ENCODE results near the gene GDF11.

The GDF11 gene

DNA sequence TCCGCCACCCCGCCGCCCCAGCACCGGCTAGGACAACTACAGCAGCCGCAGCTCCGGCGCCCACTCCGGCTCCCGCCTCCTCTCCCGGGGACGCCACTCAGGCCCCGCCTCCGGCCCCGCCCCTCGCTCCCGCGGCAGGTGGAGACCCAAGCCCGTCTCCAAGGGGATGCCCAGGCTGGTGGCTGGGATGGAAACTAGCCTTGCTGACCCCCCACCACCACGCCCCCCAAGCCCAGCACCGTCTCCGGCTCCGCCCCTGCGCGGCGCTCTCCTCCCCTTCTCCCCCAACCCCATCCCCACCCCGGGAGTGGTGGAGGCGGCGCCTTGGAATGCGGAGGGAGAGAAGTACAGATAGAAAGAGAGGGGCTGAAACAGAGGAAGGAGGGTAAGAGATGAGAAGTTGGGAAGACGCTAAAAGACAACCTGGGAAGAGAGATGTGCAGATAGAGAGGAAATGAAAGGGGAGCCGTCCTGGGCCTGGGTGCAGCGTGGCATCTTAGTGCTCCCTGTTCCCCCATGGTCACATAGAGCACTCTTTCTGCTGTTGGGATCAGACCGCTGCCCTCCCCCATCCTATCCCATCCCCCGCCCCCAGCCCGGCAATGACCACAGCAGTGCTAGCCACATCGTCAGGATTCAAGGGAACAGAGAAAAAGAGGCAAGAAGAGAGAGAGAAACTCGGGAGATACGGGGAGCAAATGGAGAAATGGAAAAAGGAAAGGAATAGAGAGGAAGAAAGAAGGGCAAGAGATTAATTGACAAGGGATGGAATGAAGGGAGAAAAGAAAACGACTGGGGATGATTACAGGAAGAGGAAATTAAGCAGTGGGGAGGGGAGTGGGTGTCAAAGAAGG is 34.9 kb upstream of the GDF11 start, which contains the start of gene ITGA7:
Gene ITGA7, minus strand, starts transcription at position 64 of the 854 bp plus-strand sequence. CDS start 222 bp downstream, outside the sequence.
- DNase-seq = peak; percentile 83

- DNase-seq = no peak
These were observed 34.2 kb upstream of the GDF11 start for GRCh38 chr12:55708695-55709233.

- no peak for DNase-seq
These were observed 31.0 kb upstream of the GDF11 start for GRCh38 chr12:55711786-55712553.

DNA sequence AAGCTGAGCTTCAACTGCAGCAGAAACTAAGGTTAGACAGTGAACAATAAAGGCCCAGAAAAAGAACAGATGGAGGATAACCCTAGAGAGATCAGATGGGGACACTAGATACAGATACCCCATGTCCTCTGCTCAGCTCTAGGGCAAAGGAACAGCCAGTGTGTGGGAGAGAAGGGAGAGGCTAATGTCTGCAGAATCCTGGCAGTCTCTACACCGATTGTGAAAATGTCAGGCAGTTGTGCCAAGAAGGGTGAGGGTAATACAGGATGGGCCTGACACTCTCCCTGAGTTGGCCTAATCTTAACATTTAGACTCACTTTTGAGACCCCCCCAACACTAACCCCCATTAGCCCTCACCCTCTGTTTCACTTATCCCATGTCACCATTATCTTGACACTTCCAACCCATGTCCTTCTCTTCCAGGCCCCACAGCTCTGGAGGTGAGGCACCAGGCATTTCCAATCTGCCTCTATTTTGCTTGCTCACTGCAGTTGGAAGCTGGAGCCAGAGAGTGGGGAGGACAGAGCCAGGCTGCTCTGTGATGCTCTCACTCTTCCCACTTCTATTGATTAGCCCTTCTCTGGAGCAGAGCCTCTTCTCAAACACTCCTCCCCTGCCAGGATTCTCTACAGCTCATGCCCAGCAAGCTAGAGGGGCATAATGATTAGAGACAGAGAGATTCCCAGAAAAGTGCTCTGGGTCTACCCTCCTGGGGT is 30.1 kb upstream of the GDF11 start:
- no peak for DNase-seq

DNA sequence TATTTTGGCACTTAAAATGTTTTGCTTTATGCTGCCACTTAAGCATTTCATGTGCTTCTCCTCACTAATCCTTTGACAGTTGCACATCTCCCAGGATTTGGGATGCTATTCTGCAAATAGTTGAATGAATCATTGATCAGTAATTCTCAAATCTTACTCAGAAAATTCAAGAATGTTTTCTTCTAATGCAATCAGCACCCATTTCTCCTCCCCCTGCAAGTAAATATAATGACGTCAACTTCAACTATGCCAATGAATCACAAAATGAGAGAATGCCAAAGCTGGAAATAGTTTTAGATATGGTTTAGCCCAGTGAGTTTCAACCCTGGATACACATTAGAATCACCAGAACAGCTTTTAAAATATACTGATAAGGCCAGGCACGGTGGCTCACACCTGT is 29.2 kb upstream of the GDF11 start:
- DNase-seq = no peak

- no peak for DNase-seq
These were observed 27.7 kb upstream of the GDF11 start for GRCh38 chr12:55715169-55715764.

GRCh38 chr12:55715833-55716581 is 26.9 kb upstream of the GDF11 start, which contains the start of gene BLOC1S1:
TSS of gene BLOC1S1 (plus strand) at chr12:55716046. CDS start at chr12:55716052, 6 bp downstream.
- peak; percentile 97 for DNase-seq

GRCh38 chr12:55716582-55716957 is 26.4 kb upstream of the GDF11 start:
- DNase-seq = no peak

DNA sequence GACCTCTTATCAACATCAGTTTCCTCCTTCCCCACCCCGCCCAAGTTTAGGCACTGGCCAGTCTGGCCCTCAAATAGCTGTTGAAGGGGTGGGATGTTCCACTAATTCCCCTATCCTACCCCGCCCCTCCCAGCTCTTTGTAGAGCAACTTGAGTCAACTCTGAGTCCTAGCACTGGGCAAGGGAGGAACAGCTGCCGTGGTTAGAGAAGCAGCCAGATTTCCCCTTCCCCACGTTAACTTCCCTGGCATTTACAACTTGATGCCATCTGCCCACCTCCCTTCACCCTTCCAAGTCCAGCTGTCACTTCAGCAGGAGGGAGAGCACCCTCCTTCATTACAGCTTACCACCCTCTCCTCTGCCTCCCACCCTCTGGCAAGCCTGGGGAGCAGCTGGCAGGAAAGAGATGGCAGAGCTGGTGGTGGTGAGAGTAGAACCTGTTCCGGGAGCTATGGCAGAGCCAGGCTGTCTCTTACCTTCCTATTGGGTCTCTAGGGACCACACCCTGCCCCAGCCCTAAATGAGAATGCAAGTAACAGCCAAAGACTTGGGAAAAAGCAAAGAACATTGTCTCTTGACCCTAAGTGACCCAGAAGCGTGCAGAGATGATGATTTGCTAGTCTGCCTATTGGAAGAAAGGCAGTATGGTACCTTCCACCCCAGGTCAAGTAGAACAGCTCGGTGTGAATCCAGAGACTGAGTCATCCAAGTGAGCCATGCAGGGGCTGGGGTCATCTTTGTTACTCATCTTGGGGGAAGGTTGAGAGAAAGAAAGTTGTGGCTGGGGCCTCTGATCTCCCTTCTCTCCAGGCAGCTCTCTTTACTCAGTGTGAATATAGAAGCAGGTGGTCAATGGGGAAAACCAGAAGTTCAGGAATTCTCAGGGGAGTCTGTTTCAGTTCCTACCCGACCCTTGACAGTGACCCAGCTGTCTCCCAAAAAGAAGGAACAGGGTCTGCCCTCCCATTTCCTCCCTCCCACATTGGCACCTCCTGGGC is 25.6 kb upstream of the GDF11 start:
- no peak for DNase-seq

DNA sequence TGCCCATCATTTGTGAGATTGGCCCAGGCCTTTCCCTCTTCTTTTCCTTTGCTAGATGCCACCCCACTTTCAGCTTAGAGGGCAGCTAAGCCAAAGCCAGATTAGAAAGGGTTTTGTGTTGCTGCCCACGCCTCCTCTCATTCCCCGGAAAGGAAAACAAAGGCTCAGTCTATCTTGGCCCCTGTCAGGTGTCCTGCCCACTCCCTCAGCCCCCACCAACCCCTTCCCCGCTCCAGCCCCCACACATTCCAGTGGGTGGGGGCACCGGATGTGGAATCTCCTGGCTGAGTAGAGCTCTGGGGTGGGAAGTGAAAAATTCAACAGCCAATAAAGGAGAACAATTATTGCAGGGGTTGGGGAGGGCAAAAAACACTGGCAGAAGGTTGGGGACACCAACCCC is 24.9 kb upstream of the GDF11 start:
- DNase-seq = no peak

DNA sequence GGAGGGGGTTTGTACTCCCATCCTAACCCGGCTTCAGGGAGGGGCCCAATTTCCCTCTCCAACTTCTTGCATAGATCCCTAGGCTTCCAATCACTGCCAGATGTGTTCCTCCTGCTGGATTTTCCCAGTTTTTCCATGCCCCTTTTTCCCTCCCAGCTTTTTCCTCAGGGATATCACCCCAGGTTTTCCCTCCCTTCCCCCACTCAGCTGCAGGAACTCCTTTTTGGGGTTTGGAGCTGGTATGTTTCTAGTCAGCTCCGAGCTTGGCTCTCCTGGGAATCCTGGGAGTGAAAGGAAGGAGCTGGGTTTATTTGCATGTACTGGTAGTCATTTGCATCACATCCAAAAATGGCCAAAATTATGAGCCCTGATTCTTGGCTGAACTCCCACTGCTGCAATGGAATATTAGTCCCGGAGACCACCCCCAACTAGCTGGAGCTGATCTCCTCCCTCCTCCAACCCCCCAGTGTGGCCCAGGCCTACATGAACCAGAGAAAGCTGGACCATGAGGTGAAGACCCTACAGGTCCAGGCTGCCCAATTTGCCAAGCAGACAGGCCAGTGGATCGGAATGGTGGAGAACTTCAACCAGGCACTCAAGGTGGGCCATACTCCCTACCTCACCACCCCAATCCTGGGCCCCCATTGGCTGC is 24.2 kb upstream of the GDF11 start:
- DNase-seq = no peak

DNA sequence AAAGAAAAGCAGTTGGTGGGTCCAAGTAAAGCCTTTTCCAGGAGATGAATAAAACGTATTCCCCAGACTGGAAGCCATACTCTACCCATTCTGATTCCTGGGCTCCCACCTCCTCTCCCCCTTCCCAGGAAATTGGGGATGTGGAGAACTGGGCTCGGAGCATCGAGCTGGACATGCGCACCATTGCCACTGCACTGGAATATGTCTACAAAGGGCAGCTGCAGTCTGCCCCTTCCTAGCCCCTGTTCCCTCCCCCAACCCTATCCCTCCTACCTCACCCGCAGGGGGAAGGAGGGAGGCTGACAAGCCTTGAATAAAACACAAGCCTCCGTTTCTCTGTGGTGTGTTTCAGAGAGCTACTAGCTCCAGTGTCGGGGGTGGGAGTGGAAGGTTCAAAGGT is 23.6 kb upstream of the GDF11 start:
- no peak for DNase-seq

DNA sequence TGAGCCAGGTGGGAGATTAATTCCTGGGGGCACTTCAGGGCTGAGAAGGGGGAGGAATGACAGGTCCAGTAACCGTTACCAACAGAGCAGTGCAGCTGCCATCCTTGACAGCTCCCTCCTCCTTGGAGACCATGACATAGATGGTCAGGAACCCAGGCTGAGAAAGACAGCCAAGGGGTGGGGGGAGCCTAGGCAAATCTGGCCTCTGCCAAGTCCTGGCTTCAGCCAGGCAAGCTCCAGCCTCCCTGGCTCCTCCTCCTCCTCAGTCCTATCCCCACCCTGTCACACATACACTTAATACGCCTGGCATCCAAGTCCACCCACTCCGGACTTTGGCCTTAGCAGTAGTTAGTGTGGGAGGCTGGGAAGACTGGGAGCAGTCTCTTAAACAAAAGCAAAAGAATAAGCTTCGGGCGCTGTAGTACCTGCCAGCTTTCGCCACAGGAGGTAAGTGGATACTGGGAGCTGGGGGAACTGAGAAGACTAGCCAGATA is 22.8 kb upstream of the GDF11 start, which contains the start of gene RDH5:
Gene RDH5, plus strand, starts transcription at position 323 of the 494 bp plus-strand sequence. CDS start 792 bp downstream, outside the sequence.
- DNase-seq = no peak

- no peak for DNase-seq
These were observed 22.0 kb upstream of the GDF11 start for GRCh38 chr12:55720894-55721444.

GRCh38 chr12:55721601-55722213 is 21.2 kb upstream of the GDF11 start:
- DNase-seq = no peak

DNA sequence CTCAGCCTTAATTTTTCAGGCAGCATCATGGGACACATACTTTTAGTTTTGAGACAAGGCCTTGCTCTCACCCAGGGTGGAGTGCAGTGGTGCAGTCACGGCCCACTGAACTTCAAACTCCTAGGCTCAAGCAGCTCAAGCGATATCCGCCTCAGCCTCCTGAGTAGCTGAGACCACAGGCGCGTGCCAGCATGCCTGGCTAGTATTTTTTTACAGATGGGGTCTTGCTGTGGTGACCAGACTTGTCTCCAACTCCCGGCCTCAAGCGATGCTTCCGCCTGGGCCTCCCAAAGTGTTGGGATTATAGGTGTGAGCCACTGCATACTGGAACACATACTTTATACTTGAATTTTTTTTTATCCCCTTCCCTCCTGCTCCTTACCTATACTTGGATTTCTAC is 20.0 kb upstream of the GDF11 start:
- DNase-seq = no peak

DNA sequence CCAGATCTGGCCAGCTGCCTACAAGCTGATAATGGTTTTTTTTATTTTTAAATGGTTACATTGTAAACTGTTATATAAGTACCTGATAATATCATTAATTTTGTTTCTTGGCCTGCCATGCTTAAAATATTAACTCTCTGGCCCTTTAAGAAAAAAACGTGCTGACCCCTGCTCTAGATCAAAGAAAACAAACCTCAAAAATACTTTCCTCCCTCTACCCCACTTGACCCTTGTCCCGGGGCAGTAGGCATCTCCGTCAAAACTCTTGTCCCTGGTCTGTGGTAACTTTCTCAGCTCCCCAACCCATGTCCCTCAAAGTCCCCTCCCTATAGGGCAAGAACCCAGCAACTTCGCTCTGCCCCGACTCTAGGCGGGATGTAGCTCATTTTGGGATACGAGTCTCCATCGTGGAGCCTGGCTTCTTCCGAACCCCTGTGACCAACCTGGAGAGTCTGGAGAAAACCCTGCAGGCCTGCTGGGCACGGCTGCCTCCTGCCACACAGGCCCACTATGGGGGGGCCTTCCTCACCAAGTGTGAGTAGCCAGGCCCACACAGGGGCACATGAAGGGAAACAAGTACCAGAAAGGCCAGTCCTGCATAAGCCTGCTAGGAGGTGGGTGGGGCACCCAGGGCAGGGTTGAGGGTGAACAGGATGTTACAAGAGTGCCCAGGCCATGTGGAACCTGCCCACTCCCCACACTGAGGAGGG is 19.3 kb upstream of the GDF11 start:
- DNase-seq = no peak
